Omental fat pad (tissue), 4 donors: ENCODE data around the gene IL12RB2. TPM values are rescaled to one million over a fixed set of nuclear protein-coding genes. Genes with fewer than 3 reads are reported as not detected.
"Not testable (repeated sequence)": the region's sequence is repeated elsewhere in the genome, so short reads cannot be mapped to it uniquely, and the experiment has no call there.

Experiments
- ATAC-seq: fragments of 150-250 bp; one replicate; pipeline ENCODE4 v1.9.1; 2016; ENCODE audit warnings: mild to moderate bottlenecking, moderate library complexity; ENCODE audit not compliant: low FRiP score
- DNase-seq: peaks from one replicate; pipeline ENCODE4 v3.0.0-alpha.2; 2019; ENCODE audit warnings: low spot score
- CTCF ChIP-seq, 3 donors: fragments of 450-650 bp; IDR thresholded peaks; one replicate each; pipeline ENCODE4 v1.5.1; 2016 to 2017; ENCODE audit warnings: antibody characterized with exemption in 3 of 3, mild to moderate bottlenecking in 3 of 3, moderate library complexity in 2 of 3
- small RNA-seq: library from RNA; depleted of rRNA; stranded (forward); fragments of <200 nt; gene quantifications from one replicate; pipeline ENCODE3, GENCODE V24; 2016
- total RNA-seq, 4 donors: library from RNA; depleted of rRNA; stranded (reverse); fragments of >200 nt; gene quantifications; one replicate each; pipeline ENCODE4 v1.1.0, GENCODE V29; 2016

The IL12RB2 gene
- total RNA-seq, 4 donors from 2014 or later, result 2.0 to 8.9 (median 6.5) TPM

DNA sequence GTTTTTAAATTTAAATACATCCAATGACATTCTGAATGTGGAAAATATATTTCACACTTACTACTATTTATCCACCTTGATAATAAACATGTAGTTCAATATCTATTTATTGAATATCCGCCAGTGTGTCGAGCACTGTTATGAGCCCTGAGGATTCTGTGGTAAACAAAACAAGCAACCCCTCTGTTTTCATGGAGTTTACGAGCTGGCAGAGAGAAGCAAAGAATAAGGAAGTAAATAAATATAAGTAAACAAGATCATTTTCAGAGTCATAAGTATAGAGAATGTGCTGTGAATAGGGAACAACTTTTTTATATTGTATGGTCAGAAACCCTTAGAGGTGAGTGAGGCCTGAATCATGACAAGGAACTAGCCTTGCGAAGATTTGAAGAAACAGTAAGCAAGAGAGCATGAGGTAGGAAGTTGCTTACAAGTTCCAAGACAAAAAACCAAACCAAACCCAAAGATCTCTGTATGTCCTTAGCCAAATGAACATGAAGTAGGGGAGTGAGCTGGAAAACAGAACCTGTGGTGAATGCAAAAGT is 128.9 kb downstream of the IL12RB2 start:
- DNase-seq (no peak), ATAC-seq (no peak)
- no peak for TF ChIP-seq CTCF (IDR thresholded peaks at IDR 0.05)

DNA sequence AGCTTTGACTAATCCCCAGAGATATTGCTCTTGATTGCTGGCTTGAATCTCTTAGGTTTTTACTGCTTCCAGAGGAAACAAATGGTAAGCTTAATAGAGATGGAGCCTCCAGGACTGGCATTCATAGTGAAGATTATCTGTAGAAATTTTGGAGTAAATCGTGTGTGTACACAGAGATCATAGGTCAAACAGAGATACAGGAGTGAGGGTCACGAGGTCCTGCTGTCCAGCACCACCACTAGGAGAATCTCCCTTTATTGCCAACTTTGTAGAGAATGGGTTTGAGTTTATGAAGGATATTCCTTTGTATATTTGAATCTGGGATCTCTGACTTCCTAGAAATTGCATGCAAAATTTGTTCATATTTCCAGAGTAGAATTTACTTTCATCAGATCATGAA is 130.3 kb downstream of the IL12RB2 start:
- DNase-seq (no peak), ATAC-seq (no peak)
- TF ChIP-seq CTCF (IDR thresholded peaks at IDR 0.05), result no peak

DNA sequence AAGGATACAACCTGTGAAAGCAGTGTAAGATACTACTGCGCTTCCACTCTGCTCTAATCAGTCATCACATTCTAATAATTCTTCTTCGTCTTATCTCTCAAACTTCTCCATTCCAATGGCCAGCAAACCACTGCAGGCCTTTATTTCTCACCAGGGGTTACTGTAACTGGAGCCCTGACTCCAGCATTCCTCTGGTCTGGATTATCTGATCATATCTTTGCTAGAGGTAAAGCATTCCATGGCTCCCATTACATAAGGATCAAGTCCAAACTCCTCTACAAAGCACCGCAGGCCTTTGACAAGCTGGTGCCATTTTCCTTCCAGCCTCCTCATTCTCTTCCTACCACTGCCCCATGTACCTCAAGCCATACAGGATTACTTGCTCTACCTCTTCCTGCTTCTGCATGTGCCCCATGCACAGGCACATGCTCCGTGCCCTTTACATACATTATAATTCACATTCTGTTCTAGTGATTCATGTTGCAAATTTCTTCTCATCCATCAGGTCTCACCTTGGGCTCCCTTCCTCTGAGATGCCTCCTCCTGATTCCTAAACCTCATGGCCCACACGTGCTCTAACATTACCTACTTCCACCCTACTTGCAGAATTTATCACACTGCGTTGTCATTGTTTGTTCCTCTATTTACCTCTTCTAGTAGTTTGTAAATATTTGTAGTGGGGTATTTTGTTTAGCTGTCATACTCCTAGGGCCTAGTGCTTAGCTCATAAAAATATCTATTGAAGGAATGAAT is 131.8 kb downstream of the IL12RB2 start:
- ATAC-seq, result no peak
- DNase-seq, result no peak
- TF ChIP-seq CTCF (IDR thresholded peaks at IDR 0.05), result no peak

- no peak for TF ChIP-seq CTCF (IDR thresholded peaks at IDR 0.05)
- no peak for ATAC-seq
- DNase-seq, result no peak
These were observed 132.7 kb downstream of the IL12RB2 start for GRCh38 chr1:67440339-67440738.

DNA sequence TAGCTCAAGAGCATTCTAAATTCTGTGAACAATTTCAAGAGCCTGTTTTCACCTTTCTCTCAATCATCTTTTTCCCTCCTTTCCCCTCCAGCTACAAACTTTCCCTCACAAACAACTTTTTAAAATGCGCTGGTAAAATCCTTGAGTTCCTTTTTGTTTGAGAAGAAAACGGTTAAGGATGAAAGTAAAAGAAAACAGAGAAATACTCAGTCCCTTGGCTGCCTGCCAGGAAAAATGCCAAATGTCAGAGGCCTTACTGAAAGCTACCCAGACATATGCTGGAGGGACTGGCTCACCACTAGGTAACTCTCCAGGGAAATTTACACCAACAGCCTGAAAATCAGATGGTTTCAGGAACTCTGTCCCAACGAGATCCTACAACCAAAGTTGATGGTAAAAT is 133.5 kb downstream of the IL12RB2 start:
- DNase-seq (peak; percentile 77), ATAC-seq (no peak)
- no peak for TF ChIP-seq CTCF (IDR thresholded peaks at IDR 0.05)

DNA sequence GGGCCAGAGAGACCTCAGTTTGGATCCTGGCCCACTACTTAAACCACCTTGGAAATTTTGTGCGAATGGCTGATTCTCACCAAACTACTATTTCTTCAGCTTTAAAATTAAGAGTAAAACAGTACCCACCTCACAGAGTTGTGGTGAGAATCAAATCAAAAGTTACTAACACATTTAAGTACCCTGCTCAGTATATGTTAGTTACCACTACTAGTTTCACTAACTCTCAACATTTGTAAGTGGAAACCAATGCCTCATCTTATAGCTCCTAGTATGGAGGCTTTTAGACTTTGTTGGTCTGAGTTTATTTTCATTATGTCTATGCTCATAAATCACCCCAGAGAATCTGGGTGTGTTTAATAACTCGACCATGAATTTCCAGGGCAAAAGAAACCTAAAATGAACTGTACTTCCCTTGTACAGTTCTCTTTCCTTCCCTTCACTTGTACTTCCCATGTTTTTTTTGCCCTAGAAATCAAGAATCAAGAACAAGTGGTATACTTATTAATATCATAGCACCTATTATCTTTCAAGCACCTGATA is 134.1 kb downstream of the IL12RB2 start:
- DNase-seq (no peak), ATAC-seq (no peak)
- no peak for TF ChIP-seq CTCF (IDR thresholded peaks at IDR 0.05)

DNA sequence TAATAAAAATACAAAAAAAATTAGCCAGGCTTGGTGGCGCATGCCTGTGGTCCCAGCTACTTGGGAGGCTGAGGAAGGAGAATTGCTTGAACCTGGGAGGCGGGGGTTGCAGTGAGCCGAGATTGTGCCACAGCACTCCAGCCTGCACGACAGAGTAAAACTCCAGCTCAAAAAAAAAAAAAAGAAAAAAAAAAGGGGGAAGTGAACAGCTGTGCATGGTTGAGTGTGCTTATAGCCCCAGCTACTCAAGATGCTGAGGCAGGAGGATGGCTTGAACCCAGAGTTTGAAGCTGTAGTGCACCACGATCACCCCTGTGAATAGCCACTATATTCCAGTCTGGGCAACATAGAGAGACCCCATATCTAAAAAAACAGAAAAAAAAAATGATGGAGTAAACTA is 138.3 kb downstream of the IL12RB2 start:
- ATAC-seq, DNase-seq: not testable (repeated sequence)

Small RNAs within 50 kb of the gene (small RNA-seq; reads per million reads assigned to genes)
- gene RNU4ATAC4P (not detected), gene RNU6-387P (not detected)

Other genes starting within 250 kb of the IL12RB2 start
- not detected for gene C1orf141, start 172.9 kb upstream of the IL12RB2 start, total RNA-seq
- under 1 TPM in 2 of 4 donors, not detected in 2; 0.19 to 0.32 TPM for gene IL23R, start 141.4 kb upstream of the IL12RB2 start, total RNA-seq
- gene SERBP1, start 122.5 kb downstream of the IL12RB2 start, total RNA-seq, result 100 to 1,000 TPM; 199 to 340 (median 217) TPM